SU-DHL-6 (cell line): ENCODE data around the gene SH3BP2.

ENCODE experiments used
- EZH2phosphoT487 ChIP-seq: fragments of 200-600 bp; sonication (generic), shearing (Covaris generic); conservative IDR thresholded peaks from 2 replicates; pipeline ENCODE4 v1.6.1; 2018; ENCODE audit warnings: mild to moderate bottlenecking, antibody characterized with exemption, low read length, moderate library complexity, mixed read lengths
- TF ChIP-seq, protein P1 (sequence below): fragments of 200-600 bp; sonication (generic); IDR thresholded peaks from one replicate; pipeline ENCODE4 v1.5.1; 2017; ENCODE audit warnings: antibody characterized with exemption, mild to moderate bottlenecking, low read length, moderate library complexity; ENCODE audit not compliant: insufficient read depth, poor library complexity, severe bottlenecking

DNA sequence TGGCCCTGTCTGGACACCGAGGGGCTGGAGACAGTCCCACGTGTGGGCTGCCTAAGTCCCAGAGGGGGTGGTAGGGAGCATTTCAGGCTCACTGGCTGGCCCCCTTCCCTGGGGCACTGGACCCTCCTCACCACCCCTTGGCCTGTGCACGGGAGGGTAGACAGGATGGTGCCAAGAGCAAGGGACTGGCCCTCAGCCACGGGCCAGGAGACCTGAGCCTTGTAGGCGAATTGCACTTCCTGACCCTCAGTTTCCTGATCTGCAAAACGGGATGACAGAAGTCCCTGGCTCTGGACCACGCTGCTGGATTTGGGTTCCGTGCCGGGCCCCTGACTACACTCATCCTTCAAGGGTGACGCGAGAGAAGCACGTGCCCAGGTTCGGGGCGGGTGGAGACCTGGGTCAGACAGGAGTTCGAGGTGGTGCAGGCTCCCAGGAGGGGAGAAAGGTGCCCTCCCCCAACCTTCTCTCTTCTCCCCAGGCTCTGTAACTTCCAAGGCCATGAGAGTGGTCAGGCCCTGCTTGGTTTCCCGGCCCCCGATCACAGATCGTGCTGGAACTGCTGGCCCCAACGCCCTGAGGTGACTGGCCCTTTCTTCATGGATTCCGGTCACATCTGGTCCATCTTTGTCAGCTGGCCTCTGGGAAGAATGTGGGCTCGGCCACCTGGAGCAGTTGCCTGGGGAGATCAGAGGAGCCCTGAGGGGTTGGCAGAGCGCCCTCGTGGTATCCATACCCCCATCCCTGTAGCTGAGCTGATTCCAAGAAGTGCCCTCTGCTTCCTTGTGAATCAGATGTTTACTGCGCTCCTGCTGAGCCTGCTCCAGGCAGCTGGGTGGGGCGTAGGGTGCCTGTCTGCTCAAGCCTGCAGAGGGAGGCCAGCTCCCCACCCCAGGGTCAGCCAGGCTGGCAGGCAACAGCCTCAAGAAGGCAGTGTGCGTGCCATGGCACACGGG lies 3.3 kb downstream of the SH3BP2 start:
- TF ChIP-seq, protein P1, sequence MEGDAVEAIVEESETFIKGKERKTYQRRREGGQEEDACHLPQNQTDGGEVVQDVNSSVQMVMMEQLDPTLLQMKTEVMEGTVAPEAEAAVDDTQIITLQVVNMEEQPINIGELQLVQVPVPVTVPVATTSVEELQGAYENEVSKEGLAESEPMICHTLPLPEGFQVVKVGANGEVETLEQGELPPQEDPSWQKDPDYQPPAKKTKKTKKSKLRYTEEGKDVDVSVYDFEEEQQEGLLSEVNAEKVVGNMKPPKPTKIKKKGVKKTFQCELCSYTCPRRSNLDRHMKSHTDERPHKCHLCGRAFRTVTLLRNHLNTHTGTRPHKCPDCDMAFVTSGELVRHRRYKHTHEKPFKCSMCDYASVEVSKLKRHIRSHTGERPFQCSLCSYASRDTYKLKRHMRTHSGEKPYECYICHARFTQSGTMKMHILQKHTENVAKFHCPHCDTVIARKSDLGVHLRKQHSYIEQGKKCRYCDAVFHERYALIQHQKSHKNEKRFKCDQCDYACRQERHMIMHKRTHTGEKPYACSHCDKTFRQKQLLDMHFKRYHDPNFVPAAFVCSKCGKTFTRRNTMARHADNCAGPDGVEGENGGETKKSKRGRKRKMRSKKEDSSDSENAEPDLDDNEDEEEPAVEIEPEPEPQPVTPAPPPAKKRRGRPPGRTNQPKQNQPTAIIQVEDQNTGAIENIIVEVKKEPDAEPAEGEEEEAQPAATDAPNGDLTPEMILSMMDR: no peak
- TF ChIP-seq EZH2phosphoT487: no peak
